G401 (cell line): ENCODE data around the gene KIAA1549. TPM values are rescaled to one million over a fixed set of nuclear protein-coding genes. Genes with fewer than 3 reads are reported as not detected.
A peak's percentile ranks its signal among the peaks of the same experiment; 100 is the strongest.
"Not testable (repeated sequence)": the region's sequence is repeated elsewhere in the genome, so short reads cannot be mapped to it uniquely, and the experiment has no call there.

Experiments
- DNase-seq: peaks from one replicate; pipeline ENCODE4 v3.0.0-alpha.2; 2015; ENCODE audit warnings: low spot score
- in situ Hi-C: cut with HindIII; loops from 2 replicates; pipeline ENCODE4 v1.10.0; 2016; ENCODE audit warnings: low sequenced_read_pairs, mixed read lengths
- total RNA-seq: library from RNA; depleted of rRNA; stranded (reverse); fragments of >200 nt; shearing (Covaris generic); gene quantifications from 2 replicates; pipeline ENCODE4 v1.2.3, GENCODE V29; 2014; rRNA removed

The KIAA1549 gene
- 0.86 and 1.3 TPM in 2 replicates for total RNA-seq

GRCh38 chr7:138981332-138982203 is at the start of gene KIAA1549:
Gene KIAA1549 (minus strand): TSS chr7:138981389. CDS start chr7:138981269, 120 bp downstream.
- in situ Hi-C loops = no loop called here
- DNase-seq = no peak

- in situ Hi-C loops = no loop called here
- no peak for DNase-seq
Observed at GRCh38 chr7:139029353-139029752, 48.2 kb upstream of the KIAA1549 start.

- no peak for DNase-seq
- in situ Hi-C loops = no loop called here
Observed at GRCh38 chr7:139026551-139026950, 45.4 kb upstream of the KIAA1549 start.

- DNase-seq, in situ Hi-C loops: not testable (repeated sequence)
Observed at GRCh38 chr7:139025861-139026260, 44.7 kb upstream of the KIAA1549 start.

- in situ Hi-C loops = no loop called here
- no peak for DNase-seq
Observed at GRCh38 chr7:139023076-139023475, 41.9 kb upstream of the KIAA1549 start.

DNA sequence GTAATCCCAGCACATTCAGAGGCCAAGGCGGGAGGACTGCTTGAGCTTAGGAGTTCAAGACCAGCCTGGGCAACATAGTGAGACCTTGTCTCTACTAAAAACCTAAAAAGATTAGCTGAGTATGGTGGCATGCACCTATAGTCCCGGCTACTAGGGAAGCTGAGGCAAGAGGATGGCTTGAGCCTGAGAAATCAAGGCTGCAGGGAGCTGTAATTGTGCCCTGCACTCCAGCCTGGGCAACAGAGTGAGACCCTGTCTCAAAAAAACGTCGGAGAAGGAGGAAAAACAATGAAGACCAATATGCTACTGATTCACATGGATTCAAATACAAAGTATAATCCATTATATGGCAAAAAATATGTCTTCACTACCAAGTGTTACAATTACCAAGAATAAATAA is 41.1 kb upstream of the KIAA1549 start:
- DNase-seq = no peak
- in situ Hi-C loops = no loop called here

GRCh38 chr7:139018910-139019309 is 37.7 kb upstream of the KIAA1549 start:
- no peak for DNase-seq
- in situ Hi-C loops = no loop called here

GRCh38 chr7:139016931-139017511 is 35.8 kb upstream of the KIAA1549 start:
- peak; percentile 47 for DNase-seq
- in situ Hi-C loops = no loop called here

- in situ Hi-C loops = no loop called here
- no peak for DNase-seq
Observed at GRCh38 chr7:139011373-139011772, 30.2 kb upstream of the KIAA1549 start.

DNA sequence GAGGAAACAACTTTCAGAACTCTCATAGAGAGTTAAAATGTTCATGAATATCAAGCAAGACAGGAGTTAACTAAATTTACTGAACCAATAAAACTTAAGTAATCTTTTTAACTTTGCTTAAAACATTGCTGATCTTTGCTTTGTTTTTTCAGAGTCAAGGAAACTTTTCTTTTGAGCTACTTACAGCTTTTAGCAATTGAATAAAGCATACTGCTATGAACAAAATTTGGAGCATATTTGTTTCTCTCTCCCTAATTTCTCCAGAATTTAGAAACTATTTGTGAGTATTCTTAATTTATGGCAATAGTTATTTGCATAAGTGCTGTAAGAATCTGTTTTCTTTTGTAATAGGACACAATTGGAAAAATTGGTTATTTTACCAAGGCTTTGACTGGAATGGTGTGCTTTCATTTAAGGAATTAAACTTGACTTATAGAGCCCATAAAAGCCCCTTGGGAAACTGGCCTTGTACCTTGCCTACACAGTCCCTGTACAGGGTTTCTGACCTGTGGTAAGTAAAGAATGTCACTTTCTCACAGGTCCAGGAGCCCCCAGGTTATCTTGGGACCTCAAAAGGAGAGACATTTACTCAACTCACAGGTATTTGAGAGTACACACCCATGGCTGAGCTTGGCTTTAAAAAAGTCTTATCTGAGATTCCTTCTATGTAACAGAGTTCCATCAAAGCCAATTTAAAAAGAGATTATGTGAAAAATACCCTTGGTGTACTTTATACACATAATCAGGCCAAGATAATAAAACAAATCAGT is 23.3 kb upstream of the KIAA1549 start:
- in situ Hi-C loops = no loop called here
- no peak for DNase-seq

GRCh38 chr7:138999414-138999813 is 18.2 kb upstream of the KIAA1549 start:
- in situ Hi-C loops = no loop called here
- DNase-seq = no peak

GRCh38 chr7:138992052-138992531 is 10.9 kb upstream of the KIAA1549 start:
- no peak for DNase-seq
- in situ Hi-C loops = no loop called here

DNA sequence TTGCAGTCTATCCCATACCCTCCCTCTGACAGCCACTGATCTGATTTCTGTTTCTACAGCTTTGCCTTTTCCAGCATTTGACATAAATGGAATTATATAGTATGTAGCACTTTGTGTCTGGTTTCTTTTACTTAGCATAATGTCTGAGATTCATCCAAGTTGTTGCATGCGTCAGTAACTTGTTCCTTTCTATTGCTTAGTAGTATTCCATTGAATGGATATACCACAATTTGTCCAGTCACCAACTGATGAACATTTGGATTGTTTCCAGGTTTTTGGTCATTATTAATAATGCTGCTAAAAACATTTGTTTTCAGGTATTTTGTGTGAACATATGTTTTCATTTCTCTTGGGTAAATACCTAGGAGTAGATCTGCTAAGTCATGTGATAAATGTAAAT is 6.5 kb upstream of the KIAA1549 start:
- no peak for DNase-seq
- in situ Hi-C loops = no loop called here

DNA sequence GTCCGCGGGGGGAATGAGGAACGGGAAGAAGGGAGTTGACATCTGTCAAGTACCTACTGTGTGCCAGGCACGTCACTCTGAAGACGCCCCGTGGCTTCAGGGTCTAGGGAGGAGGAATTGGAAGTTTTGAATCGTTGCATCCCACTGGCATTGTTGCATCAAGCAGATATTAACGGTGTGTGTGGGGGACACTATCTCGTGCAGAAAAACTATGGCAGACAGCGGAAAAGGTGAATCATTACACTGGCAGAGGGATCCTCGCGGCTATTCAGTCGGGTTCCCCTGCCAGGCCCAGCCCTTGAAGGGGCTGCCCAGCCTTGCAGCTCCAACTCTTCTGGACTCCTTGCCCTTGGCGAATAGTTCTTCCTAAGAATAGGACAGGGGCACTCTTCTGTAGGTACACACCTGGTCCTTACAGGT is 1.0 kb upstream of the KIAA1549 start:
- no peak for DNase-seq
- in situ Hi-C loops = no loop called here

DNA sequence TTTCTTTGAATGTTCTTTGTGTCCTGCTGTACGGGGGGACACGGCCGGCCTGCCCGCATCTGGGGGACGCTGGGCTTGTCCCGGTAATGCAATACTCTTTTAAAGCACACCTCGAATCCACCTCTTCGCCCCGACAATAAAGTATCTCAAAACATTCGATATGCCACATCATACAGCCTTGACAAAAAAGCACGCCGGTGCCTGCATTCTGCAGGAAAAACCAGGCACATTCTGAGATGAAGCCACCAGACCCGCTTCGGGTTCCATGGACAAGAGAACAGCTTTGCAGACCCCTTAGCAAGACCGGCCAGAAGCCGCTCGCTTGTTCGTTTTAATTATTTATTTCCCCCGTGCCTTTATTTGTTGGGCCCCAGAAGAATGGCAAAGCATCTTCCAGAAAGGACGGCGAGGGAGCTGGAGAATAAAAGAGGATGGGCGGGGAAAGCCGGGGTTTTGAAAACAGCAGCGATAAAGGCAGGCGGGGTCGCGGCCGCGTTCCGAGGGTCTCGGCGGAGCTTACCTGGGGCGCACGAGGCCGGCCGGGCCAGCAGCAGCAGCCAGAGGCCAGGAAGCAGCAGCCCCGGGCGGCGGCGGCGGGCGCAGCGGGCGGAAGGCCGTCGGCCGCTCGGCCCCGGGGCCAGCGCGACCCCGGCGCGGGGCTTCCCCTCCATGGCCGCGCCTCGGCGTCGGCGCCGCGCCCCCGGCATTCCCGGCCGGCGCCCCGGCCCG is 462 bp downstream of the KIAA1549 start:
- in situ Hi-C loops = no loop called here
- no peak for DNase-seq

DNA sequence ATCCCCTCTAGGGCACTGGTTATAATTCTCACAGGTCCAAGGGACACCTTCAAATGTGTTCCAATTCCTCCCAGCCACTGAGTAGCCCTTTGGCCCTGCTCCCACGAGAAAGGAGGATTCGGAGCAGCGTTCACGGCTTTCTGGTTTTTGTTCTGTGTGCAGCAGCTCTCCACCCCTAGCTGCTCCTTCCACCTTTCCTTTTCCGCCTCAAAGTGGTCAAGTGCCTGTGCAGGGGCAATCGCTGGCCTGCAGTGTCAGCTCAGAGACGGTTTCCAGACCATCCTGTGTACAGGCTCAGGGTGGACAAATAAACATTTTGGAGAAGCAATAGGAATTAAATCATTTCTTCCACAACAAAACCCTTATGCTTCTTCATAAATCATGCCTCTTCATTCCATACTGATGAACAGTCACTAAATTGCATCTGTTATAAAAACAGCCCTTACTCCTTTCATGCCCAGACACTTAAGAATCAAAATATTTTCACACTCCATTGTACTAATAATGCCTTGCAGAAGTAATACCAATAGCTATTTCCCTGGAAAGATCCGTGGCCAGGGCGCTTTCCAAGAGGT is 1.1 kb downstream of the KIAA1549 start:
- in situ Hi-C loops = no loop called here
- no peak for DNase-seq

- in situ Hi-C loops = no loop called here
Observed at GRCh38 chr7:138979226-138979979, 1.8 kb downstream of the KIAA1549 start.

DNA sequence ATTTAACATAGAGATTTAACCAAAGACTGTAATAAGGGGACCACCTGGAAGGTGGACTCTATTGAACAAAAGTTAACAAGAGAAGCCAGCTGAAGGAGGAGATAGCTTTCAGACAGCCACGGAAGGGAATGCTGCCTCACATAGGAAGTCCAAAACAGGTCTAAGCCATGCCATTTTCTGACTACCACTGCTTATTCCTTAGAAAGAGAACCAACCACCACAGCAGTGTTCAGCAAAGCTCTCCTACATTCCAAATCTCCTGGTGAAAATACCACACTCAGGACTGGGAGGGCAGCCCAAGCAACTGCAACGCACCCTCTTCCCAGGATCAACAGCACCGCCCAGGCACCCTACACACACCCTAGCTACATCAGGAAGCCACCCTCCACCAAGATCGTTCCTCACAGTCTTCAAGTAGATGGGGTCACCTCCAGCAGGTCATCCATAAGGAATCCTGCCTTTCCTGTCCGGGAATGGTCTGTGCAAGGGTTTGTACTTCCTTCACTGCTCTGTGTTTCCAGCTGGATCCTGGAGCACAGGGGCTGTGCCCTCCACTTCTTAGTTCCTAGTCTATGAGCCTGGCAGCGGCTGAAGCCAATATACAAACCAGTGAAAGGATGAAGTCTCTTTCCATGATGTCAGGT is 2.5 kb downstream of the KIAA1549 start:
- in situ Hi-C loops = no loop called here
- DNase-seq = no peak

More at GRCh38 chr7:138979226-138979979, 1.8 kb downstream of the KIAA1549 start:
- DNase-seq = no peak
